K562 (cell line): ENCODE data around the gene PSMD2. TPM values are rescaled to one million over a fixed set of nuclear protein-coding genes. Genes with fewer than 3 reads are reported as not detected.

Experiments used
- FUS ChIP-seq: fragments of 200-400 bp; formaldehyde crosslinking; optimal IDR thresholded peaks from 2 replicates; pipeline ENCODE3; 2017; ENCODE audit warnings: low read depth, low read length
- HOMEZ ChIP-seq: fragments of 250-450 bp; sonication (Bioruptor Pico); IDR thresholded peaks from 2 replicates; pipeline ENCODE4 v1.4.0; 2020; ENCODE audit warnings: mild to moderate bottlenecking, moderate library complexity
- KAT8 ChIP-seq: fragments of 450-650 bp; IDR thresholded peaks from 2 replicates; pipeline ENCODE4 v1.6.1; 2016; ENCODE audit warnings: low read depth, mild to moderate bottlenecking
- KLF16 ChIP-seq: IDR thresholded peaks from 2 replicates; pipeline ENCODE4 v1.6.1; 2016; ENCODE audit warnings: antibody characterized with exemption
- MAX ChIP-seq: sonication (generic); formaldehyde crosslinking; IDR thresholded peaks from 2 replicates; pipeline ENCODE4 v1.9.0; 2022; ENCODE audit warnings: mild to moderate bottlenecking, missing genetic modification reagents
- MXI1 ChIP-seq: IDR thresholded peaks from 2 replicates; pipeline ENCODE4 v1.6.1; 2011; ENCODE audit warnings: low read depth, mild to moderate bottlenecking, improper control_type of control experiment, low read length
- PBX2 ChIP-seq, 2 experiments: IDR thresholded peaks in 1 of 2; conservative IDR thresholded peaks in 1 of 2; 2 replicates each; pipeline ENCODE4 v1.6.1; 2016; ENCODE audit warnings: low read depth in 2 of 2, mild to moderate bottlenecking in 1 of 2, missing compliant biosample characterization in 1 of 2, missing genetic modification characterization in 1 of 2, moderate library complexity in 1 of 2
- POLR2A ChIP-seq: fragments of 450-650 bp; conservative IDR thresholded peaks from 2 replicates; pipeline ENCODE4 v1.6.1; 2016
- RBM22 ChIP-seq: fragments of 200-400 bp; formaldehyde crosslinking; IDR thresholded peaks from 2 replicates; pipeline ENCODE4 v1.6.1; 2018; ENCODE audit warnings: low read length, low read depth; ENCODE audit not compliant: poor library complexity, severe bottlenecking
- SAP30 ChIP-seq: fragments of 200-600 bp; sonication (generic); IDR thresholded peaks from 2 replicates; pipeline ENCODE4 v1.6.1; 2012; ENCODE audit warnings: borderline replicate concordance, low read depth, mild to moderate bottlenecking, moderate library complexity, low read length, control low read depth, inconsistent platforms; ENCODE audit not compliant: insufficient read depth, poor library complexity, severe bottlenecking
- TFAP4 ChIP-seq: sonication (generic); formaldehyde crosslinking; IDR thresholded peaks from 2 replicates; pipeline ENCODE4 v1.8.0; 2022; ENCODE audit warnings: missing genetic modification reagents, mild to moderate bottlenecking, moderate library complexity, borderline replicate concordance
- ZNF197 ChIP-seq: fragments of 200-800 bp; sonication (Bioruptor generic); IDR thresholded peaks from 2 replicates; pipeline ENCODE4 v1.6.1; 2016; ENCODE audit warnings: low read depth, missing genetic modification characterization, missing compliant biosample characterization
- ZNF24 ChIP-seq: fragments of 450-650 bp; IDR thresholded peaks from 2 replicates; pipeline ENCODE4 v1.6.1; 2016
- ZNF263 ChIP-seq: sonication (generic); formaldehyde crosslinking; IDR thresholded peaks from 2 replicates; pipeline ENCODE4 v1.8.0; 2022; ENCODE audit warnings: mild to moderate bottlenecking, missing genetic modification reagents, borderline replicate concordance
- ZNF431 ChIP-seq: sonication (generic); formaldehyde crosslinking; IDR thresholded peaks from 2 replicates; pipeline ENCODE4 v1.8.0; 2022; ENCODE audit warnings: mild to moderate bottlenecking, missing genetic modification reagents
- polyA plus RNA-seq, 8 experiments: library from polyadenylated mRNA; depleted of rRNA in 4 of 8; stranded (reverse) in 5 of 8; unstranded in 3 of 8; fragments of >200 nt; fragmentation: Nextera tagmentation in 2 of 8; fragmentation: Illumina TruSeq in 1 of 8; extraction: Ambion mirVana in 2 of 8; extraction: Trizol in 1 of 8; gene quantifications; 2 replicates each; pipeline versions ENCODE4 v1.2.1 to v1.2.3, GENCODE V29; 2011 to 2014; ENCODE audit warnings: inconsistent platforms in 1 of 8, missing spikeins in 1 of 8
- total RNA-seq, 7 experiments: library from RNA; depleted of rRNA in 6 of 7; stranded (reverse); fragments of >200 nt in 6 of 7; fragmentation: Illumina TruSeq in 2 of 7; extraction: Trizol in 2 of 7; gene quantifications; 2 replicates each; pipeline versions ENCODE4 v1.2.1 to v1.2.3, GENCODE V29; 2011 to 2021; ENCODE audit warnings: low replicate concordance in 1 of 7
- TF ChIP-seq, protein P1 (sequence below): fragments of 450-650 bp; formaldehyde crosslinking; IDR thresholded peaks from 2 replicates; pipeline ENCODE4 v1.4.0; 2020; ENCODE audit warnings: mild to moderate bottlenecking, moderate library complexity
- TF ChIP-seq, protein P2 (sequence below), 2 experiments: IDR thresholded peaks; 2 replicates each; pipeline ENCODE4 v1.6.1; 2012; ENCODE audit warnings: improper control_type of control experiment in 2 of 2, low read depth in 2 of 2, low read length in 2 of 2, borderline replicate concordance in 1 of 2

The PSMD2 gene
- total and polyA plus RNA-seq, 9 of the 15 experiments (the other 6 are each of a cell fraction or from before 2014, with no cell fraction given) = 152 to 484 (median 295) TPM

DNA sequence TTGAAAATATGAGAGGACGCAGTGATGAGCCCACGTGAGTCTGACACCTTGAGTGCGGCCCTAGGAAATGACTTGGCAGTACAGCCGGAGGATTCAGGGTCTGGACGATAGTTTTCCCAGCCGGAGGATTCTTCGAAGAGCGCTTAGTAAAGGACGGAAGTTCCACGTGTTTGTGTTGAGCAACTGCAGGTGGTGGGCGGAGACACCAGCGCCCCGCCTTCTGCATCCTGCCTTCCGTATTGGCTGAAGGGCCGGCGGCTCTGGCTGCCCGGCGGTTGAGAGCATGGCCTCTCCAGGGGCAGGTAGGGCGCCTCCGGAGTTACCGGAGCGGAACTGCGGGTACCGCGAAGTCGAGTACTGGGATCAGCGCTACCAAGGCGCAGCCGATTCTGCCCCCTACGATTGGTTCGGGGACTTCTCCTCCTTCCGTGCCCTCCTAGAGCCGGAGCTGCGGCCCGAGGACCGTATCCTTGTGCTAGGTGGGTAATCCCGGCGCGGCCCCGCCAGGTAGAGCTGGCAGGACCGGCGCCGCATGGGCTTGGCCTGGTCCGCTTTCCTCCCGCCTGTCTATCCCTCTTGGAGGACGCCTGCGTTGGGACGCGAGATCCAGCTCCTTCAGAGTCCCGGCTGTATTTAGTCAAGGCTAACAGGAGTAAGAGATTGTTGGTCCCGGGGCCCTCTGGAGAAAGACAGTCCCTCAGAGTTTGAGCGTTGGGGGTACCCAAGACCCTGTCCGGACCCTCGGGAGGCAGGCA lies 49.5 kb upstream of the PSMD2 start, which contains the start of gene EEF1AKMT4 (continued):
- TF ChIP-seq RBM22 (no peak), MAX (CRISPR knock-in tag) (peak; percentile 94), KAT8 (no peak), SAP30 (peak; percentile 91), HOMEZ (CRISPR knock-in tag) (no peak), KLF16 (no peak), ZNF24 (no peak), FUS (no peak), ZNF431 (CRISPR knock-in tag) (0 out of 2 replicates have a peak, but pooled peaks have one; percentile 21), POLR2A (peak; percentile 80), ZNF263 (CRISPR knock-in tag) (no peak), TFAP4 (CRISPR knock-in tag) (peak; percentile 82), MXI1 (peak; percentile 99), PBX2 (CRISPR knock-in tag; IDR thresholded peaks at IDR 0.05; ENCODE audit: low read depth) (no peak), PBX2 (tag; conservative IDR thresholded peaks at IDR 0.05; ENCODE audit: low read depth) (no peak), ZNF197 (CRISPR knock-in tag) (no peak)
- TF ChIP-seq, protein P1, sequence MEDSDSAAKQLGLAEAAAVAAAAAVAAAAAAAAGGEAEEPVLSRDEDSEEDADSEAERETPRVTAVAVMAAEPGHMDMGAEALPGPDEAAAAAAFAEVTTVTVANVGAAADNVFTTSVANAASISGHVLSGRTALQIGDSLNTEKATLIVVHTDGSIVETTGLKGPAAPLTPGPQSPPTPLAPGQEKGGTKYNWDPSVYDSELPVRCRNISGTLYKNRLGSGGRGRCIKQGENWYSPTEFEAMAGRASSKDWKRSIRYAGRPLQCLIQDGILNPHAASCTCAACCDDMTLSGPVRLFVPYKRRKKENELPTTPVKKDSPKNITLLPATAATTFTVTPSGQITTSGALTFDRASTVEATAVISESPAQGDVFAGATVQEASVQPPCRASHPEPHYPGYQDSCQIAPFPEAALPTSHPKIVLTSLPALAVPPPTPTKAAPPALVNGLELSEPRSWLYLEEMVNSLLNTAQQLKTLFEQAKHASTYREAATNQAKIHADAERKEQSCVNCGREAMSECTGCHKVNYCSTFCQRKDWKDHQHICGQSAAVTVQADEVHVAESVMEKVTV = no peak
- TF ChIP-seq, protein P2, sequence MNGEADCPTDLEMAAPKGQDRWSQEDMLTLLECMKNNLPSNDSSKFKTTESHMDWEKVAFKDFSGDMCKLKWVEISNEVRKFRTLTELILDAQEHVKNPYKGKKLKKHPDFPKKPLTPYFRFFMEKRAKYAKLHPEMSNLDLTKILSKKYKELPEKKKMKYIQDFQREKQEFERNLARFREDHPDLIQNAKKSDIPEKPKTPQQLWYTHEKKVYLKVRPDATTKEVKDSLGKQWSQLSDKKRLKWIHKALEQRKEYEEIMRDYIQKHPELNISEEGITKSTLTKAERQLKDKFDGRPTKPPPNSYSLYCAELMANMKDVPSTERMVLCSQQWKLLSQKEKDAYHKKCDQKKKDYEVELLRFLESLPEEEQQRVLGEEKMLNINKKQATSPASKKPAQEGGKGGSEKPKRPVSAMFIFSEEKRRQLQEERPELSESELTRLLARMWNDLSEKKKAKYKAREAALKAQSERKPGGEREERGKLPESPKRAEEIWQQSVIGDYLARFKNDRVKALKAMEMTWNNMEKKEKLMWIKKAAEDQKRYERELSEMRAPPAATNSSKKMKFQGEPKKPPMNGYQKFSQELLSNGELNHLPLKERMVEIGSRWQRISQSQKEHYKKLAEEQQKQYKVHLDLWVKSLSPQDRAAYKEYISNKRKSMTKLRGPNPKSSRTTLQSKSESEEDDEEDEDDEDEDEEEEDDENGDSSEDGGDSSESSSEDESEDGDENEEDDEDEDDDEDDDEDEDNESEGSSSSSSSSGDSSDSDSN (IDR thresholded peaks at IDR 0.05; ENCODE audit: borderline replicate concordance in 1 of 2, low read depth in 2 of 2, low read length in 2 of 2) = peak in 1 of 2 experiments; percentile 69; a peak in 2 of 4 replicates
